ENCODE measurements around the gene MAP2K1. TPM values are rescaled to one million over a fixed set of nuclear protein-coding genes. Genes with fewer than 3 reads are reported as not detected.

Gene MAP2K1
- total and polyA plus RNA-seq, 9 of the 15 experiments (the other 6 are each of a cell fraction or from before 2014, with no cell fraction given) = 7.5 to 58.3 (median 30.0) TPM

DNA sequence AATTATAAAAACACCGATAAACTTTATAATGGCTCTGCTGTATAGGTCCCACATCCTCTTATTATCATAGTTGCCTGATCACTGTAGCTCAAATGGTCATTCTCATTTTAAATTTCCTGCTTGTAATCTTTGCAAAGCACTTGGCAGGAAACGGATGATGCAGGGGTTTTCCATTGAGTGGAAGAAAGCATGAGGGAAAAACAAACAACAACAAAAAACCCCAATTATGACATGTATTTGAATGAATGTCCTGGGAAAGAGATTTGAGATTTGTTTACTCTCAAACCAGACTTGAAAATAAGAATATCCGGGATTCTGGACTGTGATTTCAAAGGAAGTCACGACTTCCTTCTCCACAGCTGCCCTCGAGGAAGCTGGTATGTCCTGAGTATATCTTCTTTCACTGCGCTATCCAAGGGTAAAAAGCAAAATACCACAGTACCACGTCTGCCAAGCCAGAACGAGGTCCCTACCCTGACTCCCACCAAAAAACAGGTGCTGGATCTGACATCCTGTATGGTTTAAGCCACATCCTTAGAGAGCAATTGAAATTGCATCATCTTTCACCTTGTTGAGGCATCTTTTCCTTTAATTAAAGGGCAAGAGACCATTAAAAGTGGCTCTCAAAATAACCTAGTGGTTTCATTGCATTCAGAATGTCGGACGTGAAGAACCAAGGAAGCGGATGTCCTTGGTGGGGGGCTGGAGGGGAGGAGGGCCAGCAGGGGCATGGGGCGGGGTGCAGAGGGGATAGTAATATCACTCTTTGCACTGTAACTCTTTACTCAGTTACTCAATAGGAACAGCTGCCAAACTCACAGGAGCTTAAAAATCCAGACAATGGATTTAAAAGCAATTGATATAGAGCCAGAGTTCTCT, 16.7 kb upstream of the MAP2K1 start (continued):
- TF ChIP-seq, protein P1, sequence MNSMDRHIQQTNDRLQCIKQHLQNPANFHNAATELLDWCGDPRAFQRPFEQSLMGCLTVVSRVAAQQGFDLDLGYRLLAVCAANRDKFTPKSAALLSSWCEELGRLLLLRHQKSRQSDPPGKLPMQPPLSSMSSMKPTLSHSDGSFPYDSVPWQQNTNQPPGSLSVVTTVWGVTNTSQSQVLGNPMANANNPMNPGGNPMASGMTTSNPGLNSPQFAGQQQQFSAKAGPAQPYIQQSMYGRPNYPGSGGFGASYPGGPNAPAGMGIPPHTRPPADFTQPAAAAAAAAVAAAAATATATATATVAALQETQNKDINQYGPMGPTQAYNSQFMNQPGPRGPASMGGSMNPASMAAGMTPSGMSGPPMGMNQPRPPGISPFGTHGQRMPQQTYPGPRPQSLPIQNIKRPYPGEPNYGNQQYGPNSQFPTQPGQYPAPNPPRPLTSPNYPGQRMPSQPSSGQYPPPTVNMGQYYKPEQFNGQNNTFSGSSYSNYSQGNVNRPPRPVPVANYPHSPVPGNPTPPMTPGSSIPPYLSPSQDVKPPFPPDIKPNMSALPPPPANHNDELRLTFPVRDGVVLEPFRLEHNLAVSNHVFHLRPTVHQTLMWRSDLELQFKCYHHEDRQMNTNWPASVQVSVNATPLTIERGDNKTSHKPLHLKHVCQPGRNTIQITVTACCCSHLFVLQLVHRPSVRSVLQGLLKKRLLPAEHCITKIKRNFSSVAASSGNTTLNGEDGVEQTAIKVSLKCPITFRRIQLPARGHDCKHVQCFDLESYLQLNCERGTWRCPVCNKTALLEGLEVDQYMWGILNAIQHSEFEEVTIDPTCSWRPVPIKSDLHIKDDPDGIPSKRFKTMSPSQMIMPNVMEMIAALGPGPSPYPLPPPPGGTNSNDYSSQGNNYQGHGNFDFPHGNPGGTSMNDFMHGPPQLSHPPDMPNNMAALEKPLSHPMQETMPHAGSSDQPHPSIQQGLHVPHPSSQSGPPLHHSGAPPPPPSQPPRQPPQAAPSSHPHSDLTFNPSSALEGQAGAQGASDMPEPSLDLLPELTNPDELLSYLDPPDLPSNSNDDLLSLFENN (IDR thresholded peaks at IDR 0.05; ENCODE audit: low read depth in 2 of 2, low read length in 2 of 2) = no peak
- TF ChIP-seq KLF13 (tag; IDR thresholded peaks at IDR 0.05; ENCODE audit: borderline replicate concordance, low read depth) (no peak), ZC3H8 (IDR thresholded peaks at IDR 0.05) (no peak), CBX5 (IDR thresholded peaks at IDR 0.05; ENCODE audit: borderline replicate concordance, low read depth) (no peak), SAP30 (IDR thresholded peaks at IDR 0.05; ENCODE audit: borderline replicate concordance, insufficient read depth, low read depth, low read length, poor library complexity, severe bottlenecking) (no peak), KDM1A (IDR thresholded peaks at IDR 0.05) (peak; percentile 71 to 73; a peak in 3 of 4 replicates), ZFP36 (IDR thresholded peaks at IDR 0.05; ENCODE audit: low read depth, low read length, partially characterized antibody) (no peak), RBM34 (IDR thresholded peaks at IDR 0.05; ENCODE audit: borderline replicate concordance, insufficient read depth, low read length) (no peak), TSC22D4 (tag; IDR thresholded peaks at IDR 0.05) (no peak), ILF3 (IDR thresholded peaks at IDR 0.05; ENCODE audit: borderline replicate concordance) (no peak), FOXJ2 (tag; IDR thresholded peaks at IDR 0.05) (no peak), ZBTB1 (CRISPR knock-in tag; IDR thresholded peaks at IDR 0.05; ENCODE audit: borderline replicate concordance, low read depth) (no peak)
- TF ChIP-seq, protein P2, sequence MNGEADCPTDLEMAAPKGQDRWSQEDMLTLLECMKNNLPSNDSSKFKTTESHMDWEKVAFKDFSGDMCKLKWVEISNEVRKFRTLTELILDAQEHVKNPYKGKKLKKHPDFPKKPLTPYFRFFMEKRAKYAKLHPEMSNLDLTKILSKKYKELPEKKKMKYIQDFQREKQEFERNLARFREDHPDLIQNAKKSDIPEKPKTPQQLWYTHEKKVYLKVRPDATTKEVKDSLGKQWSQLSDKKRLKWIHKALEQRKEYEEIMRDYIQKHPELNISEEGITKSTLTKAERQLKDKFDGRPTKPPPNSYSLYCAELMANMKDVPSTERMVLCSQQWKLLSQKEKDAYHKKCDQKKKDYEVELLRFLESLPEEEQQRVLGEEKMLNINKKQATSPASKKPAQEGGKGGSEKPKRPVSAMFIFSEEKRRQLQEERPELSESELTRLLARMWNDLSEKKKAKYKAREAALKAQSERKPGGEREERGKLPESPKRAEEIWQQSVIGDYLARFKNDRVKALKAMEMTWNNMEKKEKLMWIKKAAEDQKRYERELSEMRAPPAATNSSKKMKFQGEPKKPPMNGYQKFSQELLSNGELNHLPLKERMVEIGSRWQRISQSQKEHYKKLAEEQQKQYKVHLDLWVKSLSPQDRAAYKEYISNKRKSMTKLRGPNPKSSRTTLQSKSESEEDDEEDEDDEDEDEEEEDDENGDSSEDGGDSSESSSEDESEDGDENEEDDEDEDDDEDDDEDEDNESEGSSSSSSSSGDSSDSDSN (IDR thresholded peaks at IDR 0.05; ENCODE audit: borderline replicate concordance in 1 of 2, low read depth in 2 of 2, low read length in 2 of 2) = no peak
- TF ChIP-seq, protein P3, sequence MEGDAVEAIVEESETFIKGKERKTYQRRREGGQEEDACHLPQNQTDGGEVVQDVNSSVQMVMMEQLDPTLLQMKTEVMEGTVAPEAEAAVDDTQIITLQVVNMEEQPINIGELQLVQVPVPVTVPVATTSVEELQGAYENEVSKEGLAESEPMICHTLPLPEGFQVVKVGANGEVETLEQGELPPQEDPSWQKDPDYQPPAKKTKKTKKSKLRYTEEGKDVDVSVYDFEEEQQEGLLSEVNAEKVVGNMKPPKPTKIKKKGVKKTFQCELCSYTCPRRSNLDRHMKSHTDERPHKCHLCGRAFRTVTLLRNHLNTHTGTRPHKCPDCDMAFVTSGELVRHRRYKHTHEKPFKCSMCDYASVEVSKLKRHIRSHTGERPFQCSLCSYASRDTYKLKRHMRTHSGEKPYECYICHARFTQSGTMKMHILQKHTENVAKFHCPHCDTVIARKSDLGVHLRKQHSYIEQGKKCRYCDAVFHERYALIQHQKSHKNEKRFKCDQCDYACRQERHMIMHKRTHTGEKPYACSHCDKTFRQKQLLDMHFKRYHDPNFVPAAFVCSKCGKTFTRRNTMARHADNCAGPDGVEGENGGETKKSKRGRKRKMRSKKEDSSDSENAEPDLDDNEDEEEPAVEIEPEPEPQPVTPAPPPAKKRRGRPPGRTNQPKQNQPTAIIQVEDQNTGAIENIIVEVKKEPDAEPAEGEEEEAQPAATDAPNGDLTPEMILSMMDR (IDR thresholded peaks at IDR 0.05 in 2 of 3, conservative IDR thresholded peaks at IDR 0.05 in 1 of 3; ENCODE audit: insufficient read depth in 2 of 3, low read depth in 1 of 3, low read length in 3 of 3) = no peak
- TF ChIP-seq, protein P4, sequence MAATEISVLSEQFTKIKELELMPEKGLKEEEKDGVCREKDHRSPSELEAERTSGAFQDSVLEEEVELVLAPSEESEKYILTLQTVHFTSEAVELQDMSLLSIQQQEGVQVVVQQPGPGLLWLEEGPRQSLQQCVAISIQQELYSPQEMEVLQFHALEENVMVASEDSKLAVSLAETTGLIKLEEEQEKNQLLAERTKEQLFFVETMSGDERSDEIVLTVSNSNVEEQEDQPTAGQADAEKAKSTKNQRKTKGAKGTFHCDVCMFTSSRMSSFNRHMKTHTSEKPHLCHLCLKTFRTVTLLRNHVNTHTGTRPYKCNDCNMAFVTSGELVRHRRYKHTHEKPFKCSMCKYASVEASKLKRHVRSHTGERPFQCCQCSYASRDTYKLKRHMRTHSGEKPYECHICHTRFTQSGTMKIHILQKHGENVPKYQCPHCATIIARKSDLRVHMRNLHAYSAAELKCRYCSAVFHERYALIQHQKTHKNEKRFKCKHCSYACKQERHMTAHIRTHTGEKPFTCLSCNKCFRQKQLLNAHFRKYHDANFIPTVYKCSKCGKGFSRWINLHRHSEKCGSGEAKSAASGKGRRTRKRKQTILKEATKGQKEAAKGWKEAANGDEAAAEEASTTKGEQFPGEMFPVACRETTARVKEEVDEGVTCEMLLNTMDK (IDR thresholded peaks at IDR 0.05; ENCODE audit: borderline replicate concordance, insufficient read depth, low read depth, low read length, poor library complexity, severe bottlenecking) = no peak
